Prostate gland (tissue), 2 donors: ENCODE results near the gene HP. TPM values are rescaled to one million over a fixed set of nuclear protein-coding genes. Genes with fewer than 3 reads are reported as not detected.

Source experiments
- DNase-seq: peaks from one replicate; pipeline ENCODE4 v3.0.0-alpha.2; 2019; ENCODE audit warnings: low spot score
- H3K27ac ChIP-seq, 2 donors: fragments of 200-600 bp; sonication (generic); 2 replicates each; pipeline ENCODE4 v1.5.1; 2017 to 2019
- H3K27me3 ChIP-seq: fragments of 200-600 bp; sonication (generic); replicated peaks from 2 replicates; pipeline ENCODE4 v1.5.1; 2019; ENCODE audit not compliant: insufficient read depth
- H3K36me3 ChIP-seq, 2 donors: fragments of 200-600 bp; sonication (generic); 1 replicate in 1 of 2; 2 replicates in 1 of 2; pipeline versions ENCODE4 v1.5.1 to v1.8.1; 2017 to 2019
- H3K4me1 ChIP-seq: fragments of 200-600 bp; sonication (generic); replicated peaks from 2 replicates; pipeline ENCODE4 v1.5.1; 2019
- H3K4me3 ChIP-seq, 2 donors: fragments of 200-600 bp; sonication (generic); 2 replicates each; pipeline ENCODE4 v1.5.1; 2017 to 2019
- H3K9me3 ChIP-seq: fragments of 200-600 bp; sonication (generic); 2 replicates; pipeline ENCODE4 v1.5.1; 2017
- POLR2A ChIP-seq: fragments of 450-650 bp; IDR thresholded peaks from one replicate; pipeline ENCODE4 v1.6.1; 2016; ENCODE audit warnings: antibody characterized with exemption, mild to moderate bottlenecking
- POLR2AphosphoS5 ChIP-seq: sonication (generic); formaldehyde crosslinking; IDR thresholded peaks from one replicate; pipeline ENCODE4 v1.6.1; 2017; ENCODE audit warnings: antibody characterized with exemption
- WGBS: methylation state at CpG from one replicate; pipeline ENCODE4 v1.1.5; 2018; 5-methylcytosine and 5-hydroxymethylcytosine counted together
- intact Hi-C: fragments of 100-400 bp; cut with DNase I; formaldehyde crosslinking; loops from one replicate; pipeline ENCODE4 v1.14.2; 2022
- total RNA-seq, 2 donors: library from RNA; depleted of rRNA; stranded (reverse); fragments of >200 nt; gene quantifications; one replicate each; pipeline ENCODE4 v1.1.0, GENCODE V29; 2016
- TF ChIP-seq, protein P1 (sequence below), 4 experiments: fragments of 200-600 bp in 2 of 4; fragments of 450-650 bp in 2 of 4; sonication (generic) in 2 of 4; IDR thresholded peaks; 1 replicate in 3 of 4; 2 replicates in 1 of 4; pipeline ENCODE4 v1.5.1; 2016 to 2019; ENCODE audit warnings: antibody characterized with exemption in 4 of 4, mild to moderate bottlenecking in 2 of 4, moderate library complexity in 2 of 4

HP gene
- total RNA-seq, 2 donors from 2014 or later, result 2.5 to 3.1 TPM

DNA sequence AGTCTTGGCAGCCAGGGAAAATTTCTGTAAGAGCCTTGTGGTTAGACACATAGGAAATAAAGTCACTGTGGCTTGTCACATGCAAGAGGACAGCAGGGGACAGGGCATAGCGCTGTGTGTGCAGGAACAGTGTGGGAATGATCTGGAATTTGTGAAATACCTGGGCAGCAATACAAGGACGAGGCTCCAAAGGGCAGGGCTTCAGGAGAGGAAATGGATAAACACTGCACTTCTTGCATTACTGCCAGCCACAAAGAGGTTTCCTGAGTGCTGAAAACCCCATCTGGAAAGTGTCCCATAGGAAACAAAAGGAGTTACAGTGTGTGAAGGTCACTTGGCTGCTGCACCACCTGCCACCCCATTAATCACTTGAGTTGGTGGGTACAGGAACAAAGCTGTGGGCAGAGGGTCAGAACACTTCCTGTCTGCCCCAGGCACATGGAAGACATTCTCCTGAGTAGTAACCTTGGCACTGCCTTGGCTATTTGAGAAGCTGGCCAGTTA, 12.1 kb upstream of the HP start:
- H3K27me3 ChIP-seq, result no peaks in the 10 kb centered on the region
- 31% methylated on average over 2 of the region's 2 CpGs for WGBS
- no peak for DNase-seq
- no peaks in the 10 kb centered on the region for H3K9me3 ChIP-seq
- intact Hi-C loops, result no loop called here
- TF ChIP-seq POLR2A (no peak), POLR2AphosphoS5 (no peak)
- TF ChIP-seq, protein P1, sequence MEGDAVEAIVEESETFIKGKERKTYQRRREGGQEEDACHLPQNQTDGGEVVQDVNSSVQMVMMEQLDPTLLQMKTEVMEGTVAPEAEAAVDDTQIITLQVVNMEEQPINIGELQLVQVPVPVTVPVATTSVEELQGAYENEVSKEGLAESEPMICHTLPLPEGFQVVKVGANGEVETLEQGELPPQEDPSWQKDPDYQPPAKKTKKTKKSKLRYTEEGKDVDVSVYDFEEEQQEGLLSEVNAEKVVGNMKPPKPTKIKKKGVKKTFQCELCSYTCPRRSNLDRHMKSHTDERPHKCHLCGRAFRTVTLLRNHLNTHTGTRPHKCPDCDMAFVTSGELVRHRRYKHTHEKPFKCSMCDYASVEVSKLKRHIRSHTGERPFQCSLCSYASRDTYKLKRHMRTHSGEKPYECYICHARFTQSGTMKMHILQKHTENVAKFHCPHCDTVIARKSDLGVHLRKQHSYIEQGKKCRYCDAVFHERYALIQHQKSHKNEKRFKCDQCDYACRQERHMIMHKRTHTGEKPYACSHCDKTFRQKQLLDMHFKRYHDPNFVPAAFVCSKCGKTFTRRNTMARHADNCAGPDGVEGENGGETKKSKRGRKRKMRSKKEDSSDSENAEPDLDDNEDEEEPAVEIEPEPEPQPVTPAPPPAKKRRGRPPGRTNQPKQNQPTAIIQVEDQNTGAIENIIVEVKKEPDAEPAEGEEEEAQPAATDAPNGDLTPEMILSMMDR (IDR thresholded peaks at IDR 0.05), result no peak
- no peaks in the 10 kb centered on the region for H3K36me3 ChIP-seq
- no peak overlapping the region for H3K4me3 ChIP-seq
- no peaks in the 10 kb centered on the region for H3K4me1 ChIP-seq
- no peak overlapping the region for H3K27ac ChIP-seq

DNA sequence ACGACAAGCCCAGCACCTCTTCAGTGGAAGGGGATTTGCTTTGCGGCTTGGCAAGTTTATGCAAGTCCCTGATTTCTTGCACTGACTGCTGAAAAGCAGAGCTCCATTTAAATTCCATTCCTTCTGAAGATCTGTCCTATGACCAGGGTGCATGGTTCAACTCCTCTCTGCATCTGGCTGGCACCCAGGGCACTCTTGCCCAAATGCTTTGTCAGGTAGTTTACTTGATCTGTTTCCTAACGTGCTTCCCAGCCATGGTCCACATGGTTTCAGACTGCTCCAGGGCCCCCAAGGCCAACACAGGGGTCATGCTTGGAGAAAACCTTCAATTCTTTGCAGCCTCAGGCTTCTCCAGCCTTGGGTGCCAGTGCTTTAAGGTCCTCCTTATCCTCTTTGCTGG, 11.2 kb upstream of the HP start:
- H3K27me3 ChIP-seq, result no peaks in the 10 kb centered on the region
- DNase-seq, result no peak
- no peaks in the 10 kb centered on the region for H3K4me1 ChIP-seq
- 46% methylated on average over 3 of the region's 3 CpGs for WGBS
- H3K4me3 ChIP-seq, result no peak overlapping the region
- H3K36me3 ChIP-seq, result no peaks in the 10 kb centered on the region
- TF ChIP-seq POLR2AphosphoS5 (no peak), POLR2A (no peak)
- TF ChIP-seq, protein P1 (IDR thresholded peaks at IDR 0.05), result no peak
- H3K9me3 ChIP-seq, result no peaks in the 10 kb centered on the region
- intact Hi-C loops, result no loop called here
- H3K27ac ChIP-seq, result no peak overlapping the region

DNA sequence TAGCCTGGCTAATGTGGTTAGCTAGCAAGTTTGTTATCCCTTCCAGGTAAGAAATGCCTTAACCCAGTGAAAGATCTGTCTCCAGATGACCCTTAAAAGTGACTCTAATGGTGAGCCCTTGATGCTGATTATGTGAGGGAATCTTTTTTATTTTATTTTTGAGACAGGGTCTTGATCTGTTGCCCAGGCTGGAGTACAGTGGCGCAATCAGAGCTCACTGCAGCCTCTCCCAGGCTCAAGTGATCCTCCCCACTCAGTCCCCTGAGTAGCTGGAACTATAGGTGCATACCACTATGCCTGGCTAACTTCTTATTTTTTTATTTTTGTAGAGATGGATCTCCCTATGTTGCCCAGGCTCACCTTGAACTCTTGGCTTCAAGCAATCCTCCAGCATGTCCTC, 10.8 kb upstream of the HP start:
- intact Hi-C loops, result no loop called here
- Histone ChIP-seq H3K9me3 (no peaks in the 10 kb centered on the region), H3K4me1 (no peaks in the 10 kb centered on the region), H3K4me3 (no peak overlapping the region), H3K36me3 (no peaks in the 10 kb centered on the region), H3K27me3 (no peaks in the 10 kb centered on the region), H3K27ac (no peak overlapping the region)
- no peak for TF ChIP-seq POLR2A
- TF ChIP-seq, protein P1 (IDR thresholded peaks at IDR 0.05), result no peak
- TF ChIP-seq POLR2AphosphoS5, result no peak
- DNase-seq, result no peak
- WGBS, result 91% methylated on average over 1 of the region's 1 CpG

DNA sequence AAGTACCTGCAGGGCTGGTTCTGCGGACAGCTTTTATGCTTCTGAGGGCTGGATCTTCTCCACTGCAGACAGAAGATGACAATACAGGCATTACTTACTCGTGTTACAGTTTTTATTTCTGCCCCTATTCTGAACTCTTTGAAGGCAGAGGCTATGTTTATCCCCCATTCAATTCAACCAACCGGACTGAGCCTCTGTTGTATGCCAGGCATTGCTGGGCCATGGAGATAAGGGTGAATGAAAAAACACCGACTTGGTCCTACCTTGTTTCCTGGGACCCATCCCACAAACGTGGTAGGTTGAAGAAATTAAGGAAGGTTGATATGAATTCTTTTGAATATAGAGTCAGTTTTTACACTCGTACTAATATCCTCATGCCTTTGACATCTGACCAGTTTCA, 10.0 kb upstream of the HP start:
- 34% methylated on average over 6 of the region's 6 CpGs for WGBS
- Histone ChIP-seq H3K4me3 (no peak overlapping the region), H3K9me3 (no peaks in the 10 kb centered on the region), H3K36me3 (no peaks in the 10 kb centered on the region), H3K27me3 (no peaks in the 10 kb centered on the region), H3K27ac (no peak overlapping the region), H3K4me1 (no peaks in the 10 kb centered on the region)
- no peak for TF ChIP-seq POLR2A
- no peak for TF ChIP-seq POLR2AphosphoS5
- TF ChIP-seq, protein P1 (IDR thresholded peaks at IDR 0.05), result no peak
- intact Hi-C loops, result no loop called here
- DNase-seq, result no peak

DNA sequence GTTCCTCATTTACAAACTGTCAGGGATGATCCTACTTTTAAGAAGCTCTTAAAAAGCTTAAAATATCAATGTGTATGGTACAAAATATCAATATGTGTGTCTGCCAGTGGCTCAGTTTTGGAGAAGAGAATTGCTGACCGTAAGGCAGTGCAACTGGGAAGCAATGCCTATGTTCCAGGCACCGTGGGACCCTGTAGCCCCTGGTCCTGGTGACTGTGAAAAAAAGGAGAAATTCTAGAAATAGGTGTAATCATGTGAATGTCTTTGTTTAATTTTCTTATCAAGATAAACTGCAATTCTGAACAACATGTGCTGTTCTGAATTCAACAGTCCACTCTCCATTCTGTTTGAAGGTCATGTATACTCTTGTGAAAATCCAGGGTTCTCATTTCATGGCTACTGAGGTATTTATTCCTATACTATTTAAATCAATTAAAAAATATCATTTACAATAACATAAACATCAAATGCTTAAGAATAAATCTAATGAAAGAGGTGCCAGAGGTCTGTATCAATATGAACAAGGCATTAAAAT, 9.4 kb upstream of the HP start:
- 67% methylated on average over 2 of the region's 2 CpGs for WGBS
- no peak for DNase-seq
- Histone ChIP-seq H3K4me1 (no peaks in the 10 kb centered on the region), H3K9me3 (no peaks in the 10 kb centered on the region), H3K36me3 (no peaks in the 10 kb centered on the region), H3K27ac (no peak overlapping the region), H3K27me3 (no peaks in the 10 kb centered on the region), H3K4me3 (no peak overlapping the region)
- TF ChIP-seq POLR2AphosphoS5, result no peak
- TF ChIP-seq, protein P1 (IDR thresholded peaks at IDR 0.05), result no peak
- no peak for TF ChIP-seq POLR2A
- intact Hi-C loops, result no loop called here
